DMS 273 (cell line): ENCODE data around the gene HPS5.
A peak's percentile ranks its signal among the peaks of the same experiment; 100 is the strongest.
"Not testable (repeated sequence)": the region's sequence is repeated elsewhere in the genome, so short reads cannot be mapped to it uniquely, and the experiment has no call there.

ENCODE experiments used
- DNase-seq: peaks from one replicate; lab custom pipeline; 2025; ENCODE audit not compliant: unreplicated experiment; lab: John Stamatoyannopoulos, UW

Gene HPS5

DNA sequence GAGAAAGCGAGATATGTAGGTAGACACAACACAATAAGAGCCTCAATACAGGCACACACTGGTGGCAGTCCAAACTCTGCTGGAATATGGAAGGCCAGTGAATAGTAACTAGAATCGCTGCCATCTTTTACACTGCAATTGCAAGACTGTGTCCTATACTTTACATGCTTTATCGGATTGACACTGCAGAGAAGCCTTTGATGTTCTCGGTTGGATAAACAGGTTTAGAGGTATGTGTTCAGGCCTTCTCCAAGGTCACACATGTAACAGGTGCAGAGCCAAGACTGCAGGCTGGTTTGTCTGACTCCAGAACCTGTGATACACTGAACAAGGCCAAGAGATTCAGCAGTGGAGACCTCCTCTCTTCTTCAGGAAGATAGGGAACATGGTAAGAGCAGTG, 50.7 kb downstream of the HPS5 start:
- DNase-seq = no peak

DNA sequence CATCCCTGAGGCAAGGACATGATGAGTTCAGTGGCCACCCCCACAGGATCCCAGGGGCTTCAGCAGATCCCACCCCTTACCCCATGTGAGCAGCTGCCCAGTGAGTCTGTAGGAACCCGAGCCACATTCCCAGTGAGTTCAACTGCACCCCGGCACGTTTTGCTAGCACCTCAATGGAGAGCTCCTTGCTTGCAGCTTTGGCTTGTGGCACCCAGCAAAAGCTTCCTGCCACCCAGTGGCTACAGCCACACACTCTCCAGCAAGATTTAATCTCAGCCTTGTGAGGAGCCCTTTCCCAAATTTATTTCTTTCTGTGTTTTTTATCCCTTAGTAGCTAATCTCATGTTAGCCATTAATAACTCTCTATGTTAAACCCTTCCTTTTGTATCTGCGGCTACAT, 51.8 kb downstream of the HPS5 start:
- no peak for DNase-seq

- not testable (repeated sequence) for DNase-seq
Measured at GRCh38 chr11:18269252-18269651, 52.7 kb downstream of the HPS5 start.

DNA sequence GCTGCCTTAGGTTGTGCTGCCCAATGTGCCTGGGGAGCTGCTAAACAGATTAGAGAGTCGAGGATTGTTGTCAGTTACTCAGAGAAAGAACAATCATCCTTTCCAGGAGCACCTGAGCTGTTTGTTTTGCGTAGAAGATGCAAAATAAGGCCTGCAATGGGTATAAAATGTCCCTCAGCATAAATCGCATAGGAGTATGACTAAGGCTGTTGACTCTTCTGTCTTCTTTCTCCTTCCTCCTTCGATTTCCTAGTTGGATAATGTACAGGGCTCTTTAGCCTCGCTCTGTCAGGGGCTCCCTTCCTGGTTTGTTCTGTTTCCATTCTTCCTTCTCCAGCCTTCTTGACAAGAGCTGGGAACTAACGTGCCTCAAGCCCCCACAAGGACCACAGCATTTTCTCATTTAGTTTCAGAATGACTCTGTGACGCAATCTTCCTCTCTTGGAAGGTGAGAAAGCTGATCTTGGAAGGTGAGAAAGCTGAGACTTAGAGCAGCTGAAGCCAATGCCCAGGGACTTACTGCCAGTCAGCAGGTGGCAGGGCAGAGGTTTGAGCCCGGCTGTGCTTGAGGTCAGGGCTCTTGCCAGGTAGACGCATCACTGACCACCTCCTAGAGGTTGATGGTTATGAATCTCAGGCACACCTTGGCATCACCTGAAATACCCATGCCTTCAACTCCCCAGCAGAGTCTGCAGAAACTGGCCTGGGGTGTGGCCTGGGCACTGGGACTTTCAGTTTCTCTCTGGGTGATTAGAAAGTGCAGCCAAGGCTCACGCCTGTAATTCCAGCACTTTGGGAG, 54.4 kb downstream of the HPS5 start:
- not testable (repeated sequence) for DNase-seq

GRCh38 chr11:18265949-18266348, 56.0 kb downstream of the HPS5 start, which contains the start of gene SAA1:
Gene SAA1 (plus strand): TSS chr11:18266264. CDS start chr11:18266888, 624 bp downstream.
- no peak for DNase-seq

GRCh38 chr11:18264677-18265555, 57.0 kb downstream of the HPS5 start:
- no peak for DNase-seq

GRCh38 chr11:18264035-18264434, 57.9 kb downstream of the HPS5 start:
- DNase-seq = no peak

DNA sequence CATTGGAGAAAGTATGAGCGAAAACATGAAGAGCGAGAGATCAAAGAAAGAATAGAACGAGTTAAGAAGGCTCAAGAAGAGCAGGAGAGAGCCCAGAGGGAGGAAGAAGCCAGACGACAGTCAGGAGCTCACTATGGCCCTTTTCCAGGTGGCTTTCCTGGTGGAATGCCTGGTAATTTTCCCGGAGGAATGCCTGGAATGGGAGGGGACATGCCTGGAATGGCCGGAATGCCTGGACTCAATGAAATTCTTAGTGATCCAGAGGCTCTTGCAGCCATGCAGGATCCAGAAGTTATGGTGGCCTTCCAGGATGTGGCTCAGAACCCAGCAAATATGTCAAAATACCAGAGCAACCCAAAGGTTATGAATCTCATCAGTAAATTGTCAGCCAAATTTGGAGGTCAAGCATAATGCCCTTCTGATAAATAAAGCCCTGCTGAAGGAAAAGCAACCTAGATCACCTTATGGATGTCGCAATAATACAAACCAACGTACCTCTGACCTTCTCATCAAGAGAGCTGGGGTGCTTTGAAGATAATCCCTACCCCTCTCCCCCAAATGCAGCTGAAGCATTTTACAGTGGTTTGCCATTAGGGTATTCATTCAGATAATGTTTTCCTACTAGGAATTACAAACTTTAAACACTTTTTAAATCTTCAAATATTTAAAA, 59.1 kb downstream of the HPS5 start:
- not testable (repeated sequence) for DNase-seq

GRCh38 chr11:18261721-18262120, 60.2 kb downstream of the HPS5 start:
- DNase-seq = no peak

- DNase-seq = no peak
Measured at GRCh38 chr11:18259259-18259658, 62.7 kb downstream of the HPS5 start.

- DNase-seq = no peak
Measured at GRCh38 chr11:18254781-18255361, 67.1 kb downstream of the HPS5 start.

DNA sequence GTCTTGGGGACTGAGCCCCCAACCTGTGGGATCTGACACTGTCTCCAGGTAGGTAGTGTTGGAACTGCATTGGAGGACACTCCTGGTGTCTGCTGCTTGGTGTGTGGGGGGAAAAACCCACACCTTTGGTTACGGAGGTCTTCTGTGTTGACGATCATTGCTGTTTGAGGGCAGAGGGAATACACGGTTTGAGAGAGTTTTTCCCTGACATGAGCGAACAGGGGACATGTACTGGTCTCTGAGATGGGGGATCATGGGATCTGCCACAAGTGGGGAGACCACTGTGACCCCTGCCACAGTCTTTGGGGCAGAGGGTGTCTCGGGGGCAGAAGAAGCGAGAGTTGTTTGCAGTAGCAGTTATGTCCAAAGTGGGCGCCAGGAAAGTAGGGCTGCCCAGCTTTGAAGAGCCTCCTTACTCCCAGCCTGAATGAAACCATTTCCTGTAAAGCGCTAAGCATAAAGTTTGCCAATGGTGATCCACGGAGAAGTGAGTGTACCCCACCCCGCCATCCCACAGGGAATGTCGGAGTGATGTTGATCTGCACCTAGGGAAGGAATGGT, 68.1 kb downstream of the HPS5 start:
- DNase-seq = no peak

DNA sequence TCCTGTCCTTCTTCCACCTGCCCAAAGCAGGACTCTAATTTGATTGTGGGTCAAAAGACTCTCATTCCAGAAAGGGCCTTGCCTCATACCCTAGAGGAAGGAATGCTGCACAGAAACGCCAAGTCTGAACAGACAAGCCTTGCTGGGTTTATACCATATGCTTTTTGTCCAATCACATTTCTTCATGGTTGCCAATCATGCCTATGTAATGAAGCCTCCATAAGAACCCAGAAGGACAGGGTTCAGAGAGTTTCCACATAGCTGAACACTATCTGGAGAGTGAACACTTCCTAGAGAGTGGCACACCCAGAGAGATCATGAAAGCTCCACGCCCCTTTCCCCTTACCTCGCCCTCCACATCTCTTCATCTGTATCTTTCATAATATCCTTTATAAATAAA, 68.7 kb downstream of the HPS5 start:
- no peak for DNase-seq

- no peak for DNase-seq
Measured at GRCh38 chr11:18248561-18248960, 73.4 kb downstream of the HPS5 start, which contains the start of gene SAA2. Gene SAA2 (minus strand): TSS chr11:18248668. CDS start chr11:18248011, 657 bp downstream.

GRCh38 chr11:18247191-18247581, 74.8 kb downstream of the HPS5 start:
- DNase-seq = not testable (repeated sequence)

GRCh38 chr11:18246379-18247190, 75.4 kb downstream of the HPS5 start:
- DNase-seq = not testable (repeated sequence)

- no peak for DNase-seq
Measured at GRCh38 chr11:18245396-18245795, 76.5 kb downstream of the HPS5 start.

- DNase-seq = peak; percentile 71
Measured at GRCh38 chr11:18243783-18244362, 78.1 kb downstream of the HPS5 start.

- no peak for DNase-seq
Measured at GRCh38 chr11:18239655-18240054, 82.3 kb downstream of the HPS5 start.
